Measurements from ENCODE around the gene GLA.
A peak's percentile ranks its signal among the peaks of the same experiment; 100 is the strongest.

Gene GLA

GRCh38 chrX:101360390-101360789 is 47.3 kb downstream of the GLA start:
- no peaks in the 10 kb centered on the region for H3K4me1 ChIP-seq (ENCODE audit: control insufficient read depth in 2 of 2, insufficient read depth in 2 of 2, low read length in 2 of 2)
- no peak overlapping the region for H3K27ac ChIP-seq (ENCODE audit: low read depth in 2 of 2, low read length in 2 of 2)
- H3K9me3 ChIP-seq (ENCODE audit: control insufficient read depth in 2 of 2, low read length in 2 of 2), result no peaks in the 10 kb centered on the region
- no peaks in the 10 kb centered on the region for H3K36me3 ChIP-seq (ENCODE audit: control insufficient read depth in 2 of 2, insufficient read depth in 2 of 2, low read length in 2 of 2)
- H3K4me3 ChIP-seq (ENCODE audit: low read length in 2 of 2), result no peak overlapping the region
- no peak overlapping the region for H3K9ac ChIP-seq (ENCODE audit: low read depth in 1 of 2, low read length in 2 of 2)
- peaks cover 2 to 3% of the 10 kb centered on the region in 2 donors for H3K27me3 ChIP-seq (ENCODE audit: control insufficient read depth in 2 of 2, insufficient read depth in 2 of 2, low read length in 2 of 2)

- H3K36me3 ChIP-seq (ENCODE audit: control insufficient read depth in 2 of 2, insufficient read depth in 2 of 2, low read length in 2 of 2), result no peaks in the 10 kb centered on the region
- H3K9ac ChIP-seq (ENCODE audit: low read depth in 1 of 2, low read length in 2 of 2), result no peak overlapping the region
- no peak overlapping the region for H3K27ac ChIP-seq (ENCODE audit: low read depth in 2 of 2, low read length in 2 of 2)
- H3K4me1 ChIP-seq (ENCODE audit: control insufficient read depth in 2 of 2, insufficient read depth in 2 of 2, low read length in 2 of 2), result no peaks in the 10 kb centered on the region
- H3K4me3 ChIP-seq (ENCODE audit: low read length in 2 of 2), result no peak overlapping the region
- H3K9me3 ChIP-seq (ENCODE audit: control insufficient read depth in 2 of 2, low read length in 2 of 2), result no peaks in the 10 kb centered on the region
- peaks cover 2 to 3% of the 10 kb centered on the region in 2 donors for H3K27me3 ChIP-seq (ENCODE audit: control insufficient read depth in 2 of 2, insufficient read depth in 2 of 2, low read length in 2 of 2)
Measured at GRCh38 chrX:101359966-101360365, 47.8 kb downstream of the GLA start.

- Histone ChIP-seq H3K9ac (ENCODE audit: low read depth in 1 of 2, low read length in 2 of 2) (no peak overlapping the region), H3K27ac (ENCODE audit: low read depth in 2 of 2, low read length in 2 of 2) (no peak overlapping the region), H3K27me3 (ENCODE audit: control insufficient read depth in 2 of 2, insufficient read depth in 2 of 2, low read length in 2 of 2) (peaks cover 2 to 3% of the 10 kb centered on the region in 2 donors), H3K4me3 (ENCODE audit: low read length in 2 of 2) (no peak overlapping the region), H3K36me3 (ENCODE audit: control insufficient read depth in 2 of 2, insufficient read depth in 2 of 2, low read length in 2 of 2) (no peaks in the 10 kb centered on the region), H3K4me1 (ENCODE audit: control insufficient read depth in 2 of 2, insufficient read depth in 2 of 2, low read length in 2 of 2) (no peaks in the 10 kb centered on the region), H3K9me3 (ENCODE audit: control insufficient read depth in 2 of 2, low read length in 2 of 2) (no peaks in the 10 kb centered on the region)
Measured at GRCh38 chrX:101357166-101357795, 50.4 kb downstream of the GLA start.

- H3K27ac ChIP-seq (ENCODE audit: low read depth in 2 of 2, low read length in 2 of 2), result peak overlapping the region in 1 of 2 donors; percentile 87
- H3K4me1 ChIP-seq (ENCODE audit: control insufficient read depth in 2 of 2, insufficient read depth in 2 of 2, low read length in 2 of 2), result no peaks in the 10 kb centered on the region
- peak overlapping the region; percentile 81 to 87 for H3K4me3 ChIP-seq (ENCODE audit: low read length in 2 of 2)
- no peaks in the 10 kb centered on the region for H3K27me3 ChIP-seq (ENCODE audit: control insufficient read depth in 2 of 2, insufficient read depth in 2 of 2, low read length in 2 of 2)
- no peaks in the 10 kb centered on the region for H3K36me3 ChIP-seq (ENCODE audit: control insufficient read depth in 2 of 2, insufficient read depth in 2 of 2, low read length in 2 of 2)
- H3K9ac ChIP-seq (ENCODE audit: low read depth in 1 of 2, low read length in 2 of 2), result peak overlapping the region in 1 of 2 donors; percentile 75
- no peaks in the 10 kb centered on the region for H3K9me3 ChIP-seq (ENCODE audit: control insufficient read depth in 2 of 2, low read length in 2 of 2)
Measured at GRCh38 chrX:101349193-101349562, 58.5 kb downstream of the GLA start.

- no peaks in the 10 kb centered on the region for H3K36me3 ChIP-seq (ENCODE audit: control insufficient read depth in 2 of 2, insufficient read depth in 2 of 2, low read length in 2 of 2)
Measured at GRCh38 chrX:101348452-101349192, 59.1 kb downstream of the GLA start, which contains the start of gene TIMM8A. TIMM8A (minus strand) TSS chrX:101348742; CDS start chrX:101348664, 78 bp downstream.

GRCh38 chrX:101347859-101348451 is 59.8 kb downstream of the GLA start:
- Histone ChIP-seq H3K27ac (ENCODE audit: low read depth in 2 of 2, low read length in 2 of 2) (peak overlapping the region; percentile 34 to 87), H3K4me3 (ENCODE audit: low read length in 2 of 2) (peak overlapping the region; percentile 81 to 87), H3K36me3 (ENCODE audit: control insufficient read depth in 2 of 2, insufficient read depth in 2 of 2, low read length in 2 of 2) (no peaks in the 10 kb centered on the region), H3K4me1 (ENCODE audit: control insufficient read depth in 2 of 2, insufficient read depth in 2 of 2, low read length in 2 of 2) (no peaks in the 10 kb centered on the region), H3K9ac (ENCODE audit: low read depth in 1 of 2, low read length in 2 of 2) (peak overlapping the region; percentile 63 to 74), H3K9me3 (ENCODE audit: control insufficient read depth in 2 of 2, low read length in 2 of 2) (no peaks in the 10 kb centered on the region), H3K27me3 (ENCODE audit: control insufficient read depth in 2 of 2, insufficient read depth in 2 of 2, low read length in 2 of 2) (no peaks in the 10 kb centered on the region)

More at GRCh38 chrX:101348452-101349192, 59.1 kb downstream of the GLA start, which contains the start of gene TIMM8A:
- Histone ChIP-seq H3K4me1 (ENCODE audit: control insufficient read depth in 2 of 2, insufficient read depth in 2 of 2, low read length in 2 of 2) (no peaks in the 10 kb centered on the region), H3K27ac (ENCODE audit: low read depth in 2 of 2, low read length in 2 of 2) (peak within 1 kb of the TSS; percentile 84 to 87), H3K9ac (ENCODE audit: low read depth in 1 of 2, low read length in 2 of 2) (peak within 1 kb of the TSS; percentile 74 to 75), H3K4me3 (ENCODE audit: low read length in 2 of 2) (peak within 1 kb of the TSS; percentile 81 to 87), H3K27me3 (ENCODE audit: control insufficient read depth in 2 of 2, insufficient read depth in 2 of 2, low read length in 2 of 2) (no peaks in the 10 kb centered on the region), H3K9me3 (ENCODE audit: control insufficient read depth in 2 of 2, low read length in 2 of 2) (no peaks in the 10 kb centered on the region)
